Uterus (tissue), 2 donors: Measurements from ENCODE around the gene PRDM10.

ENCODE experiments used
- POLR2A ChIP-seq, 2 donors: fragments of 450-650 bp; IDR thresholded peaks; one replicate each; pipeline ENCODE4 v1.6.1; 2016; ENCODE audit warnings: antibody characterized with exemption in 2 of 2, mild to moderate bottlenecking in 1 of 2, moderate library complexity in 1 of 2
- TF ChIP-seq, protein P1 (sequence below), 4 experiments: fragments of 200-600 bp in 2 of 4; fragments of 450-650 bp in 2 of 4; sonication (generic) in 2 of 4; IDR thresholded peaks; one replicate each; pipeline ENCODE4 v1.5.1; 2016 to 2019; ENCODE audit warnings: antibody characterized with exemption in 4 of 4, mild to moderate bottlenecking in 2 of 4, moderate library complexity in 1 of 4

DNA sequence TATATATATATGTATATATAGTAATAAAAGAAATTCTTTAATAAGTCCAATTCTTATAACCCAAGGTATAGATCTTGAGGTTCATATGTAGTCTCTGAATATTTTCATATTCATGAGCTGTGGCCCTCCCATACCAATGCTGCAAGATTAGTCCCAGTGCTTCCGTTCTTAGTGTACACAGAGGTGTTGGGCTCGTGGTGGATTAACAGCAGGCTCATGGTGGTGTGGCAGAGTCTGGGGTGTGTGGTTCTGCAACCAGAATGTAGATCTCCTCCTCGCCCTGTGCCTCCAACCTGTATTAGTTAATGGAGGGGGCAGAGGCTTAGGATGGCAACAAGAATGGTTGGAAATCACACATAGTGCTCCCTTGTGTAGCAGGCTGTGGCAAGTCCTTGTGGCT is 16.8 kb downstream of the PRDM10 start:
- TF ChIP-seq POLR2A (IDR thresholded peaks at IDR 0.05), result no peak
- TF ChIP-seq, protein P1, sequence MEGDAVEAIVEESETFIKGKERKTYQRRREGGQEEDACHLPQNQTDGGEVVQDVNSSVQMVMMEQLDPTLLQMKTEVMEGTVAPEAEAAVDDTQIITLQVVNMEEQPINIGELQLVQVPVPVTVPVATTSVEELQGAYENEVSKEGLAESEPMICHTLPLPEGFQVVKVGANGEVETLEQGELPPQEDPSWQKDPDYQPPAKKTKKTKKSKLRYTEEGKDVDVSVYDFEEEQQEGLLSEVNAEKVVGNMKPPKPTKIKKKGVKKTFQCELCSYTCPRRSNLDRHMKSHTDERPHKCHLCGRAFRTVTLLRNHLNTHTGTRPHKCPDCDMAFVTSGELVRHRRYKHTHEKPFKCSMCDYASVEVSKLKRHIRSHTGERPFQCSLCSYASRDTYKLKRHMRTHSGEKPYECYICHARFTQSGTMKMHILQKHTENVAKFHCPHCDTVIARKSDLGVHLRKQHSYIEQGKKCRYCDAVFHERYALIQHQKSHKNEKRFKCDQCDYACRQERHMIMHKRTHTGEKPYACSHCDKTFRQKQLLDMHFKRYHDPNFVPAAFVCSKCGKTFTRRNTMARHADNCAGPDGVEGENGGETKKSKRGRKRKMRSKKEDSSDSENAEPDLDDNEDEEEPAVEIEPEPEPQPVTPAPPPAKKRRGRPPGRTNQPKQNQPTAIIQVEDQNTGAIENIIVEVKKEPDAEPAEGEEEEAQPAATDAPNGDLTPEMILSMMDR (IDR thresholded peaks at IDR 0.05), result no peak
